Activated naive CD4-positive, alpha-beta T cell treated with anti-CD3 and anti-CD28 coated beads for 36 hours (primary cell): ENCODE data around the gene LRP1B. TPM values are rescaled to one million over a fixed set of nuclear protein-coding genes. Genes with fewer than 3 reads are reported as not detected.

Source experiments
- CTCF ChIA-PET: fragments of 350-600 bp; sonication (Branson Sonifier 250); formaldehyde crosslinking; loops from one replicate; lab custom pipeline; 2021; ENCODE audit warnings: antibody characterized with exemption; lab: Charles Lee
- DNase-seq: peaks from one replicate; pipeline ENCODE4 v3.0.0-alpha.2; 2020
- H3K27ac Mint-ChIP-seq: one replicate; pipeline ENCODE4 v1.8.0; 2021; ENCODE audit warnings: mild to moderate bottlenecking, mixed read lengths
- H3K27me3 Mint-ChIP-seq: one replicate; pipeline ENCODE4 v1.8.0; 2021; ENCODE audit warnings: low read depth, mixed read lengths
- H3K36me3 Mint-ChIP-seq: one replicate; pipeline ENCODE4 v1.8.0; 2021; ENCODE audit warnings: low read depth, mixed read lengths
- H3K4me1 Mint-ChIP-seq: one replicate; pipeline ENCODE4 v1.8.0; 2021; ENCODE audit warnings: low read depth, mixed read lengths
- H3K4me3 Mint-ChIP-seq: one replicate; pipeline ENCODE4 v1.8.0; 2021; ENCODE audit warnings: mild to moderate bottlenecking, moderate library complexity, mixed read lengths
- H3K9me3 Mint-ChIP-seq: one replicate; pipeline ENCODE4 v1.8.0; 2021; ENCODE audit warnings: mixed read lengths
- intact Hi-C: fragments of 100-400 bp; cut with micrococcal nuclease; formaldehyde crosslinking; loops from one replicate; pipeline ENCODE4 v1.15.1; 2023
- total RNA-seq, 2 experiments: library from RNA; stranded (reverse); gene quantifications; one replicate each; pipeline ENCODE4 v1.2.3, GENCODE V29; 2021

The LRP1B gene
- total RNA-seq, 2 experiments from 2014 or later: not detected

DNA sequence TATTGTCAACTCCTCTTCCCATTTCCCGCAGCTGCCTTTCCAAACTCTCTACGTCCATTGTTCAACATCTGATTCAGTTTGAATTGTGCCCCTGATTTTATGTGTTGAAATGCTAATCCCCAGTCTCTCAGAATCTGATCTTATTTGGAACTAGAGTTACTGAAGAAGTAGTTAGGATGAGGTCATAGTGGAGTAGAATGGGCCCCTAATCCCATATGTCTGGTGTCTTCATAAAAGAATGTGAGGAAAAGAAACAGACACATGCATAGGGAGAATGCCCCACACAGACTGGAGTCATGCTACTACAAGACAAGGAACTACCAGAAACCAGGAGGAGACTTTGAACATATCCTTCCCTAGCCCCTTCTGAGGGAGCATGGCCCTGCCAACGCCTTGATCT lies 99.2 kb downstream of the LRP1B start:
- Mint-ChIP-seq H3K9me3 (peaks cover 2% of the 10 kb centered on the region), H3K36me3 (no peaks in the 10 kb centered on the region), H3K4me1 (no peaks in the 10 kb centered on the region), H3K27me3 (no peaks in the 10 kb centered on the region), H3K4me3 (no peak overlapping the region), H3K27ac (no peak overlapping the region)
- intact Hi-C loops: no loop called here
- no peak for DNase-seq
- CTCF ChIA-PET: no interaction called here

DNA sequence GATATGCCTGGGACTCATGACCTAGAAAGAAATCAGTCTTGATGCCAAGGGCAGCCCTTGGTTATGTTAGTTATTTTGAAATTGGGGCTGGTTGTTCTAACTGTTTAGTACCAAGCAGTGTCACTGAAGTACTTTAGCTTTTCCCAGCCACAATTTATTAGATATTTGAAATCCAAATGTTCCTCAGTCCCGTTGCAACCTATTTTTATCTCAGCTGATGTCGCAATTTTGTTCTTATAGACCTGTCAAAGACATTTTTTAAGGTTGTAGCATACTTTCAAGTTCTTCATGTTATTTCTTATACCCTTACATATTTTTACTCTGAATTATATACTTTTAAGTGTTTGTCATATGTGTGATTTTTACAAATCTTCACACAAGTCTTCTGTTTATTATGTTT lies 100.1 kb downstream of the LRP1B start:
- H3K27ac Mint-ChIP-seq: no peak overlapping the region
- no peaks in the 10 kb centered on the region for H3K36me3 Mint-ChIP-seq
- H3K9me3 Mint-ChIP-seq: peaks cover 2% of the 10 kb centered on the region
- CTCF ChIA-PET: no interaction called here
- intact Hi-C loops: no loop called here
- H3K27me3 Mint-ChIP-seq: no peaks in the 10 kb centered on the region
- no peak for DNase-seq
- H3K4me1 Mint-ChIP-seq: no peaks in the 10 kb centered on the region
- H3K4me3 Mint-ChIP-seq: no peak overlapping the region

DNA sequence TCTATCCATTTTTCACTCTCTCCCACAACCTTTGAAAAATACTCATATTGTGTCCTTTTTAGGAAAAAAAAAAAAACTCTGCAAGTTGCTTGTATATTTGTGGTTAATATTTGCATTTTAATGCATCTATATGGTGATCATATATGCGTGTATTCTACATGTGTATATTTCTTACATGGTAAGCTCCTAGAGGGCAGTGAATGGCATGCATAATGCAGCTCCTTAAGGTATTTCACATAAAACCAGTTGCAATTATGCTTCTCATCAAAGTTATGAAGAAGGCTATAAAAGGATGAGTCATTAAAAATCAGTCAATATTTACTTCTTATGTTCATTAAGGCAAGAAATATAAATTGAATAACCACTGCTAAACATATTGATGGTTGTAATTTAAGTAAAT lies 100.8 kb downstream of the LRP1B start:
- peaks cover 2% of the 10 kb centered on the region for H3K9me3 Mint-ChIP-seq
- DNase-seq: no peak
- no peaks in the 10 kb centered on the region for H3K4me1 Mint-ChIP-seq
- no peaks in the 10 kb centered on the region for H3K27me3 Mint-ChIP-seq
- H3K27ac Mint-ChIP-seq: no peak overlapping the region
- H3K4me3 Mint-ChIP-seq: no peak overlapping the region
- intact Hi-C loops: no loop called here
- CTCF ChIA-PET: no interaction called here
- no peaks in the 10 kb centered on the region for H3K36me3 Mint-ChIP-seq

DNA sequence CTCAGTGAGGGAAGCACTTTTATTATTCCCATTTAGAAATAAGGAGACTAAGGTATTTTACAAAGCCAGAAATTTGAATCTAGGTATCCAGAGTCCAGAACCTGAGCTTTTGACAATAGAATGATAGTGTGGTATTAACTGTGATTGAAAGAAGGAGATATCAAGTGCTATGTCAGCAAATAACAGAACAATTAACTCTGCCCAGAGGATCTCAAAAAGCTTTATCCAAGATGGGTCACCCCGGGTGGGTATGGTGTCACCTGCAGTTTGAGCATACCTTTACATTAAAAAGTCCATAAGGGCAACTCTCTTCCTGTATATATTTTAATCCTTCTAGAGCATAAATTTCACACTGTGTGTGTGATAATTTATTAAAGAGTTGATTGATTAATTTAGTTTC lies 105.4 kb downstream of the LRP1B start:
- Mint-ChIP-seq H3K27ac (no peak overlapping the region), H3K4me1 (no peaks in the 10 kb centered on the region), H3K27me3 (no peaks in the 10 kb centered on the region), H3K4me3 (no peak overlapping the region), H3K36me3 (no peaks in the 10 kb centered on the region), H3K9me3 (no peaks in the 10 kb centered on the region)
- intact Hi-C loops: no loop called here
- no peak for DNase-seq
- CTCF ChIA-PET: no interaction called here

DNA sequence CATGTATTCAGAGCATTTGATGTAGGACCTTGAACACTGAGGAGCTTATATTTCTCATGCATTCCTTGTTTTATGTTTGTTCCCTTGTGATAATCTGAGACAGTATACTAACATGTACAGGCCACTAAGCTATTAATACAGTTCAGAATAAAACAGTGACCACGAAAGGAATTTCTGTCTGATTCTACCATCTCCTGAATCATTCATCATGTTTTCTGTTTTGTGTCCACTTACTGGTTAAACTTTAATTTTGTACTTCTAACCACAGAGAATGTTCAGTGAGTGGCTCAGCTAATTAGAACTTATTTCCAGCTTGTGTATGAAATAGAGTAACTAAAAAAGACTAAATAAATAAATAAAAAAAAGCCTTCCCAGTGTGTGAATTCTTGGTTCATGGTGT lies 110.4 kb downstream of the LRP1B start:
- no peaks in the 10 kb centered on the region for H3K36me3 Mint-ChIP-seq
- H3K27ac Mint-ChIP-seq: no peak overlapping the region
- H3K4me1 Mint-ChIP-seq: no peaks in the 10 kb centered on the region
- peaks cover 2% of the 10 kb centered on the region for H3K9me3 Mint-ChIP-seq
- H3K27me3 Mint-ChIP-seq: no peaks in the 10 kb centered on the region
- intact Hi-C loops: no loop called here
- no peak for DNase-seq
- no peak overlapping the region for H3K4me3 Mint-ChIP-seq
- CTCF ChIA-PET: no interaction called here

DNA sequence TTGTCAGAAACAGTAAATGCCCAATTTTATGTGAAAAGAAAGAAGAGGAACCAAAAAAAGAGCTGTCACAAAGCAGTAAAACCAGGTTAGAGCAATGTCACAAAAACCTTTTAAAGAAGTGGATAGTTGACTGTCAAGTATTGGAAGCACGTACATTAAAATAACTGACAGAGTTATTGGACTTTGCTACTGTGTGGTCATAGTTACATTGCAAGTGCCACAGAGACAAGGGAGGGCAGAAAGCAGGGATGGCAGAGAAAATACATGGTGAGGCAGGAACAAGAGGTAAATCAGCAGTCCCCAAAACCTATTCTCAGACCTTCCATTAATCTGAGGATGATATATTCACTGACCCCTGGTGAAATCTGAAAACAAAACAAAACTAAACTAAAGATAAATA lies 116.3 kb downstream of the LRP1B start:
- Mint-ChIP-seq H3K27me3 (no peaks in the 10 kb centered on the region), H3K36me3 (no peaks in the 10 kb centered on the region), H3K27ac (no peak overlapping the region), H3K4me1 (no peaks in the 10 kb centered on the region), H3K4me3 (no peak overlapping the region), H3K9me3 (peaks cover 2% of the 10 kb centered on the region)
- intact Hi-C loops: no loop called here
- CTCF ChIA-PET: no interaction called here
- no peak for DNase-seq

DNA sequence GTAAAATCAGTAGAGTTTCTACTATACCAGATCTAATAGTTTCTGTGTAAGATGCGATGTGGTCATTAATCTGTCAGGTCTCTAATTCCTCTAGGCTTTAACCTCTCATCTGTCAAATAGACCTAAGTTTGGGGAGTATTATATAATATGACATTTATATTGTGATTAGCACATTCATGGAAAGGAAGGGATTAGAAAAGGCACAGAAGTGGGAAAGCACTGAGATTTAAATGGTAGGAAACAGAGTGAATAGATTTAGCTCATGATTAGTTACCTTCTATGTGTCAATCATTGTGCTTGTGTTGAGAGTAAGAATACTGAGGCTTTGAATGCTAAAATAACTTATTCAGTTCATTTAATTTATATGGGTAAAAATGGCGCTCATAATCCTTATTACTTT lies 118.0 kb downstream of the LRP1B start:
- no peak for DNase-seq
- Mint-ChIP-seq H3K27ac (no peak overlapping the region), H3K36me3 (no peaks in the 10 kb centered on the region), H3K27me3 (no peaks in the 10 kb centered on the region), H3K4me1 (no peaks in the 10 kb centered on the region), H3K9me3 (peaks cover 5% of the 10 kb centered on the region), H3K4me3 (no peak overlapping the region)
- CTCF ChIA-PET: no interaction called here
- intact Hi-C loops: no loop called here

DNA sequence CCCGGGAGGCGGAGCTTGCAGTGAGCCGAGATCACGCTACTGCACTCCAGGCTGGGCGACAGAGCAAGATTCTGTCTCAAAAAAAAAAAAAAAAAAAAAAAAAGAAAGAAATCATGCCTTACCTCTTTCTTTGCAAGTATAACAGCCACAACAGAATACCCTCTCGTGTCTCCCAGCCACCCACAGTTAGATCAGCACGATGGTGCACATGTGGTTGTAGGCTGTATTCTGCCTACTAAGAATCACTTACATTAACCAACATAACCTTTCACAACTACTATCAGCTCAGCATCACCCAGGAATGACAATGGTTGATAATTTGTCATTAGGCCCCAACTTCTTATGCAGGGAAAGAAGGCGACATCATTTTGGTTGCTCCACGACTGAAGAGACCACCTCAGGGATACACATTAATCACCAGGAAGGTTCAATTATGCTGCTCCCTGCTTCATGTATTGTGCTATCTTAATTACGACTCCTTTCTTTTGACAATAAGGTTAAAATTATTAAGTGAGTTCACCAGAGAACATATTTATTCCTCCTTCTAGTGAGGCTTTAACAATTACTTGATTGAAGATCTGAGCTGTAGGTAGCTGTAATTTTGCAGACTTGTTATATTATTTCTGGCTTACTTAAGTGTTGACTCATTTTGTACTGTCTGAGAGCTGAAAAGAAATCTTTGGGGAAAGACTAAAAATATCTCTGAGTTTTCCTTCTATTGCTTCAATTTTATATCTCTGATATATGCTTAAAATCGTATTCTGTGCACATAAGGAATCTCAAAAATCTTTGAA lies 120.1 kb downstream of the LRP1B start:
- intact Hi-C loops: no loop called here
- H3K4me1 Mint-ChIP-seq: no peaks in the 10 kb centered on the region
- H3K27me3 Mint-ChIP-seq: no peaks in the 10 kb centered on the region
- peaks cover 3% of the 10 kb centered on the region for H3K9me3 Mint-ChIP-seq
- no peaks in the 10 kb centered on the region for H3K36me3 Mint-ChIP-seq
- CTCF ChIA-PET: interaction anchor here (0.7 to 1.3 kb wide), 2 partner anchors 11 to 637 kb away, joined by 3 read pairs; no protein-coding TSS in a partner anchor
- no peak for DNase-seq
- no peak overlapping the region for H3K4me3 Mint-ChIP-seq
- H3K27ac Mint-ChIP-seq: no peak overlapping the region

DNA sequence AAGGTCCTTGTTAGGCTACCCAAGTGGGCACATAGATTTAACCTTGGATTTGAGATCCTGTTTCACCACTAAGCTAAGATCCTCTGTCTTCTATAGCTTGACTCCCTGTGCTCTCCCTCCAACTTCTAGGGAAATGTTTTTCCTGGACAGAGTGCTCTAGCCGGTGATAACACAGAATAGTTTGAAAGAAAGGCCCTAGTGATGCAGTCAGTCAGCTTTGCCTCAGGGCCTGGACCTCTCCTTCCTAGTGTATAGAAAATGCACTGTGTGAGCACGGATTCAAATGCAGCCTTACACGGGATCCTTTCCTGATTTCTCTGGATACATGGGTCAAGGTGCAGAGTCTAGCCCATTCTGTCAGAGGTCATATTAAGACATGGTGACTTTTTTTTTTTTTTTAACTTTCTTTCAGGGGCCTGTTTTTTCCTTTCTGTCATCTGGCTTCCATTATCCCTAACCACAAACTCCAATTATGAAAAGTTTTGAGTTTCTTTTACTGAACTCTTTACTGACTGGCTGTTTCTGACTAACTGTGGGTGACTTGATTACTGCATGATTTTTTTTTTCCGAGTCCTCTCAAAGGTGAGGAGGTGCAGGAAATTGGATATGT lies 122.6 kb downstream of the LRP1B start:
- Mint-ChIP-seq H3K27ac (no peak overlapping the region), H3K4me1 (no peaks in the 10 kb centered on the region), H3K4me3 (no peak overlapping the region), H3K9me3 (peaks cover 3% of the 10 kb centered on the region), H3K27me3 (no peaks in the 10 kb centered on the region), H3K36me3 (no peaks in the 10 kb centered on the region)
- intact Hi-C loops: no loop called here
- CTCF ChIA-PET: no interaction called here
- no peak for DNase-seq

DNA sequence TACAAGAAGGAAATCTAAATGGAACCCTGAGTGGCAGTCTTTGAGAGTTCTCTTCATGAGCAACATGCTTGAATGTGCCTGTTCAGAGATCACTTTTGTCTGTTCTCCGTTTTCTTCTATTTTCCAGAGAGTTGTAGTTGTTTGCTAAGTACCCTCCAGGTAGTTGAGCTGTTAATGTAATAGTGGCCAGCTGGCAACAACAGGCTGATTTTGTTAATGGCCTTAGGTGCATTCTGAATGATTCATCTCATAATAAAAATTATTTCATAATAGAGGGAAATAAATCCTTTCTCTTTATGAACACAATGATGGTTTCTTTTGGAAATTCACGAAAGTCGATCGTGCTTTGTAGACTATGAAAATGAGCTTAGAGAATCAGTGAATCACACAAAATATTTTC lies 136.8 kb downstream of the LRP1B start:
- Mint-ChIP-seq H3K4me1 (no peaks in the 10 kb centered on the region), H3K9me3 (peaks cover 2% of the 10 kb centered on the region), H3K27ac (no peak overlapping the region), H3K4me3 (no peak overlapping the region), H3K27me3 (no peaks in the 10 kb centered on the region), H3K36me3 (no peaks in the 10 kb centered on the region)
- CTCF ChIA-PET: no interaction called here
- no peak for DNase-seq
- intact Hi-C loops: no loop called here

DNA sequence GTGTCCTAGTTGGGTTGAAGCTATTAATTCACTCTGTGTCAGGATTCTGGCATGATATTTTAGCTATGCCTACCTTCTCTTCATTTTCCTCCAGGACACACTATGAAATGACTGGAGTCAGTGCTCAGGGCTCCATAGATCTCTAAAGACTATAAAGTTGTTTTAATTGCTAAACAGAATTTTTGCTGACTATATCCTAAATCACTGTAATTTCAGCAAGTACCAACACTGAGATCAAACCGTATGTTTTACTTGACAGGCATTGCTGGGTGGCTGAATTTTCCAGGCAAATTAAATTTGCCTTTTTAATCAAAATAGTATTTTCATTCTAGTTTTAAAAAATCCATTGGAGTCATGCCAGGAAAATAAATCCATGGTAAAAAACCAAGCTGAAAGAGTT lies 138.1 kb downstream of the LRP1B start:
- Mint-ChIP-seq H3K4me3 (no peak overlapping the region), H3K27ac (no peak overlapping the region), H3K36me3 (no peaks in the 10 kb centered on the region), H3K4me1 (no peaks in the 10 kb centered on the region), H3K9me3 (peaks cover 2% of the 10 kb centered on the region), H3K27me3 (no peaks in the 10 kb centered on the region)
- DNase-seq: no peak
- CTCF ChIA-PET: no interaction called here
- intact Hi-C loops: no loop called here

DNA sequence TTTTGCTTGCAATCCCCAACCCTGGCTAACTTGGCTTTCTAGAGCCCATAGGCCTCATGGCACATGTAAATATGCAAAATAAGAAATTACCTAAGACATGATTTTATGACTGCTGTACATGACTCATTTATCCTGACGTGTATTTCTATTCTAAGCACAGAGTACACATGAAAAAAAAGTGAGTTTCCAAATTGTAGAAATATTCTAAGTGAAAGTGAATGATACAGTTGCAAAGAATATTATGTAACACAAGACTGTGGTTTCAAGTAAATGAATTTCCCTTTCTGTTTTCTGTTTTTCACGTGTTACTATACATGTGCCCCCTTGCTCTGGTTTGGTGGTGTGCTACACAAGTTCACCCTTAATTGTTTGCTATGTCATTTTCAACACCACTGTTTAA lies 162.4 kb downstream of the LRP1B start:
- no peak overlapping the region for H3K27ac Mint-ChIP-seq
- no peak for DNase-seq
- H3K4me1 Mint-ChIP-seq: no peaks in the 10 kb centered on the region
- CTCF ChIA-PET: no interaction called here
- peaks cover 6% of the 10 kb centered on the region for H3K9me3 Mint-ChIP-seq
- H3K27me3 Mint-ChIP-seq: no peaks in the 10 kb centered on the region
- no peaks in the 10 kb centered on the region for H3K36me3 Mint-ChIP-seq
- no peak overlapping the region for H3K4me3 Mint-ChIP-seq
- intact Hi-C loops: no loop called here

DNA sequence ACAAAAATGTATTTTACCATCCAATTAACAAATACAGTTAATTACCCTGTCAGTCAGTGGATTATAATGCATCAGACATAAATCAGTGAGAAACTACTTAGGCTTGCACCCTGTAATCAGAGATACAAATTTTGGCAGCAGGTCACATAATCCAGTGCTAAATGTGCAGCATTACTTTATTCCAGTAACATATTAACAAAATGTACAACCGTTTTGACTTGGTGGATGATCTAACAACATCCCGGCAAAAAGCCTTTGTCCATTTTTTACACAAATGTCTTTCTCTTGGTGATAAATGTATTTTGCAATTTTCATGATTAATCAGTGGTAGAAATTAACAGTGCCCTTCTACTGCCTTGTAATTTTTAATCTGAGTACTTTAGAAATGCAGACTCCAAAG lies 162.8 kb downstream of the LRP1B start:
- H3K9me3 Mint-ChIP-seq: peaks cover 6% of the 10 kb centered on the region

More for the DNA sequence above, 162.8 kb downstream of the LRP1B start:
- Mint-ChIP-seq H3K4me1 (no peaks in the 10 kb centered on the region), H3K36me3 (no peaks in the 10 kb centered on the region), H3K27me3 (no peaks in the 10 kb centered on the region), H3K4me3 (no peak overlapping the region), H3K27ac (no peak overlapping the region)
- intact Hi-C loops: no loop called here
- DNase-seq: no peak
- CTCF ChIA-PET: no interaction called here
